GM18498 (cell line): ENCODE results near the gene REEP5.
"Not testable (repeated sequence)": the region's sequence is repeated elsewhere in the genome, so short reads cannot be mapped to it uniquely, and the experiment has no call there.

Experiments
- ATAC-seq: cut with Tn5 transposase; IDR thresholded peaks from one replicate; pipeline ENCODE4 v1.9.1; 2021; ENCODE audit warnings: mild to moderate bottlenecking, moderate library complexity; ENCODE audit not compliant: unreplicated experiment

REEP5 gene

DNA sequence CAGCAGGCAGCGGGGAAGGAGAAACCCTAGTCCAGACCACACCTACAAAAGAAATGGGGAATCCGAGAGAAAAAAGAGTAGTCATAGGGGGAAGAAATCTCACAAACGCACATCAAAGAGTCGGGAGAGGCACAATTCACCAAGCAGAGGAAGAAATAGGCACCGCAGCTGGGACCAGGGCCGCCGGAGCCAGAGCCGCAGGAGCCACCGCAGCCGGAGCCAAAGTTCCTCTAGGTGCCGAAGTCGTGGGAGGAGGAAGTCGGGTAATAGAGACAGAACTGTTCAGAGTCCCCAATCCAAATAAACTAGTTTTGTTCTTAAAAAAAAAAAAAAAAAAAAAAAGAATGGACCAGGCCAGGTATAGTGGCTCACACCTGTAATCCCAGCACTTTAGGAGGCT lies 29.3 kb downstream of the REEP5 start:
- no peak for ATAC-seq

- not testable (repeated sequence) for ATAC-seq
Measured at GRCh38 chr5:112892066-112892465, 30.0 kb downstream of the REEP5 start.

- ATAC-seq: no peak
Measured at GRCh38 chr5:112886975-112887374, 35.1 kb downstream of the REEP5 start.

DNA sequence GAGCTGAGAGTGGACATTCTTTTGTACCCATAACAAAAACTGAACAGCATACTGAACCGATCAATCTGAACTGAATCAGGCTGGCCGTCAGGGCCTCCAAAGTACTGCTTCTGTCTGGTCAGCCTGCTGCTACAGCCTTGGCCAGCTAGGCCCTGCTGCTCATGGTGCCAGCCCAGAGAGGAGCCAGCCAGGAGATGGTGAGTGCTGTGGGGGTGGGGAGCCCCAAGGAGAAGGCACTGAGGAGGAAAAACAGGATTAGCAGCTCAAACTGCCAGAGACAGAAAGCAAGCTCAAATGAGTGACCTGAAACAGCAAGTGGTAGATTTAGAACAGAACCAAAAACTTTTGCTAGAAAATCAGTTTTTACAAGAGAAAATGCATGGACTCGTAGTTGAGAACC lies 37.0 kb downstream of the REEP5 start:
- ATAC-seq: no peak

DNA sequence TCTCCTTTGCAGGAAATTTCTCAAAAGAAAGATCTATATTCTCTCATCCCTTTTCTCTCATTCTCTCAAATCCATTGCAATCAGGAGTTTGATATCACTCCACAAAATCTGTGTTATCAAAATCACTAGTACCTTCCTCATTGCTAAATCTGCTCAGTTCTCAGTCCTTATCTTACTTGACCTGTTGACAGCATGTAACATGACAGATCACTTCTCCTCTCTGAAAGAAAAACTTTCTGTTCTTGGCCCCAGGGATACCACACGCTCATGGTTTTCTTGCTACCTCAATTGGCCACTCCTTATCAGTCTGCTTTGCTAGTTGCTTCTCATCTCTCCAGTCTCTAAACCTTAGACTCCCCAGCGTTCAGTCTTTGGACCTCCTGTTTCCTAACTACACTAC lies 38.8 kb downstream of the REEP5 start:
- ATAC-seq: no peak

DNA sequence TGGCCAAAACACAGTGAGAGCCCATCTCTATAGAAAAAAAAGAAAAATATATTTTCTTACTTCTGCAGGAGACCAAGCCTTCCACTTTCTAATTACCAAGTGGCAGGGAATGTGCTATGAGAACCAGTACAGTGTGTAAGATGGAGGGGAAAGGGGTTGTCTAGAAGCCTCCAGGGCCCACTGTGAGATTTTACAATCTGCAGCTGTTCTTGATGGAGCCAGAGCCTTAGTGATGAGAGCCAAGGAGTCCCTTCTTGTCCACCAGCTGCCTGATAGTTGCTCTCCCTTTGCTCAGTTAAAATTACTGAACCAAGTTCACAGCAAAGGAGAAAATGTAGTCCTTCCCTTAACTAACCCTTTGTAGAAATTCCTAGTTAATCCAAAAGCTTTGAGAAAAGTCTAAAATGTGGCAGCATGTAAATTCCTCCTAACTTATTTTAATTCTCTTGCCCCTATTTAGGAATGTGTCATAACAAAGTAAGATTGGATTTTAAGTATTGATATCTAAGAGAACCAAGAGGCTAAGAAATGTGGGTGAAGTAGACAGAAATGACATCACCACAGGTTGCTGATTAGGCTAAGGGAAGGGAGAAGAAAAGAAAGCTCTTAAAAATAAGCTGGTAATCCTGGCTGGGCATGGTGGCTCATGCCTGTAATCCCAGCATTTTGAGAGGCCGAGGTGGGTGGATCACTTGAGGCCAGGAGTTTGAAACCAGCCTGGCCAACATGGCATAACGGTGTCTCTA lies 41.6 kb downstream of the REEP5 start:
- no peak for ATAC-seq

- no peak for ATAC-seq
Measured at GRCh38 chr5:112878760-112879159, 43.3 kb downstream of the REEP5 start.

- ATAC-seq: no peak
Measured at GRCh38 chr5:112878101-112878500, 43.9 kb downstream of the REEP5 start.

DNA sequence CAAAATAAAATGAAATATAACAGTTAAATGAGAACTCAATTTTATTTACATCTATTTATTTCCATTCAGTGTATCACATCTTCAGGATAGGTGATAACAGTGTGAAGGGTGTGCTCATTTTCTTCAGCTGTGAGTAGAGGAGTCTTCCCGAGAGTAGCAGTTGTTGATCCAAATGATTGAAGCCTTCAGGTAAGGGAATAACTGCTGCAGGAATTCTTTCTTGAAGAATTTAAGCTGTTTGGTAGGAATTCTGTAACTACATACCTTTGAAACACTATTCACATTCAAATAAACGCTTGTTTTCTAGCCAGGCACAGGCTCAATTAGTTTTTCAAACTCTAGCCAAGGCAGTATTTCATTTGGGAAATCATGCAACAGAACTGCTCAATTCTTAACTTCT lies 45.7 kb downstream of the REEP5 start:
- no peak for ATAC-seq

DNA sequence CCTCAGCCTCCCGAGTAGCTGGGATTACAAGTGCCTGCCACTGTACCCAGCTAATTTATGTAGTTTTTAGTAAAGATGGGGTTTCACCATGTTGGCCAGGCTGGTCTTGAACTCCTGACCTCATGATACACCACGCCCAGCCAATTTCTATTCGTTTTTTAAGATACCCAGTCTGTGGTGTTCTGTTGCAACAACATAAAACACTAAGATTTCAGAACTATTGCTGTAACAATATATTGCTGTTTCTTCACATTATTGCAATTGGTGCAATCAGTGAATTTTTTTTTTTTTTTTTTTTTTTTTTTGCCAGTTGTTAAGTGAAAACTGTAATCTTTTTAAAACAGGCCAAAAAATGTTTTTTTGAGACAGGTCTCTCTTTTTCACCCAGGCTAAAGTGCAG lies 51.1 kb downstream of the REEP5 start:
- ATAC-seq: no peak

DNA sequence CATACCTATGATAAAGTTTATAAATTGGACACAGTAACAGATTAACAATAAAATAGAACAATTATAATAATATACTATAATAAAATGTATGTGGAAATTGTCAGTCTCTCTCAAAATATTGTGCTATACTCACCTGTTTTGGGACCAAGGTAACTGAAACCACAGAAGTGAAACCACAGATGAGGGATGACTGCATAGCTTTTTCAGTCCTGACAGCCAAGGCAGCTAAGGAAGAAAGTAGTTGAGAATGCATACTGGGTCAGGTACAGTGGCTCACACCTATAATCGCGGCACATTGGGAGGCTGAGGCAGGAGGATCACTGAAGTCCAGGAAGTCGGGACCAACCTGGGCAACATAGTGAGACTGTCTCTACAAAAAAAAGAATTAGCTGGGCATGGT lies 52.1 kb downstream of the REEP5 start:
- ATAC-seq: peak; percentile 86

- ATAC-seq: no peak
Measured at GRCh38 chr5:112867411-112867810, 54.6 kb downstream of the REEP5 start.

DNA sequence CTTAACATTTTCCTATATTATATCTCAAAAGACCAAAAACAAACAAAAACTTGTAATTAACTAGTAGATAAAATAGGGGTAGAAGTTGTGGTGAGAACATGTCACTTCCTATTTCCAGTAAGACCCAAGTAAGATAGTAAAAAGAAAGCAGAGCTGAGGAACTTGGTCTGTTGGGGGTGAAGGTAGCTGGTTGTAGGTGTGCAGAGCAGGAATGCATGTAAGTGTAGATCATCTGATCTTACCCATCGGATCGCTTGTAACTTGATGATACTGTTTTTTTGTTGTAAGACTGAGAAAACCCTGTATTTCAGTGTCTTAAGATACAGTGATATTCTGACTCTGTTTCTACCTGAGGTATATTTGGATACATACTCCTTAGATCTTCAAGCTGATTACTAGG lies 55.3 kb downstream of the REEP5 start:
- ATAC-seq: no peak

- ATAC-seq: no peak
Measured at GRCh38 chr5:112865128-112865527, 56.9 kb downstream of the REEP5 start.

- ATAC-seq: no peak
Measured at GRCh38 chr5:112863549-112863948, 58.5 kb downstream of the REEP5 start.

GRCh38 chr5:112862085-112862484 lies 59.9 kb downstream of the REEP5 start:
- ATAC-seq: no peak

DNA sequence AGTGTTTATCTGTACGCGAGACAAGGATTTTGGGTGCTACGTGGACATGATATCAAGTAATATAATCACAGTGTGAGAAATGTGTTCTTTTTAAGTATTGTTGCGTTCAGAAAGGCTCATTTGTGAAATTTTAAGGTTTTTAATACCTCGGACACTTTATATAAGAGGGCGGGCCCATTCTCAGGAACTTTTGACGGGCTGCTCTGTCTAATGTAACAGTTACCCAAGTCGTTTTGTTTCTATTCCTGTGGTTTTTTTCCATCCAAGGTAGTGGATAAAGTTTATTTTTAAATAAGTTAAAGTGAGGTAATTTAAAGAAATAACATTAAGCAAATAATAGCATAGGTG lies 60.4 kb downstream of the REEP5 start:
- ATAC-seq: no peak

- peak; percentile 97 for ATAC-seq
Measured at GRCh38 chr5:112860929-112861637, 60.9 kb downstream of the REEP5 start, which contains the start of gene SRP19. SRP19 (plus strand) TSS chr5:112861287; CDS start chr5:112861377, 90 bp downstream.

DNA sequence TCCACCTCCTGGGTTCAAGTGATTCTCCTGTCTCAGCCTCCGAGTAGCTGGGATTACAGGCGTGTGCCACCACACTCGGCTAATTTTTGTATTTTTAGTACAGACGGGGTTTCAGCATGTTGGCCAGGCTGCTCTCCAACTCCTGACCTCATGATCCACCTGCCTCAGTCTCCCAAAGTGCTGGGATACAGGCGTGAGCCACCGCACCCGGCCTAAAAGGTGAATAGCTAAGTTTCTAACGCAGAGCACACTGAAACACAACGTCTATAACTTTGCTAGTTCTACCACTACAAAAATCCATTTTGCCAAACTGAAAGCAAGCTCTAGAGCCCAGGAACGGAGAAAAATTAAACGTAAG lies 61.5 kb downstream of the REEP5 start:
- ATAC-seq: not testable (repeated sequence)

- ATAC-seq: no peak
Measured at GRCh38 chr5:112857866-112858265, 64.2 kb downstream of the REEP5 start.

DNA sequence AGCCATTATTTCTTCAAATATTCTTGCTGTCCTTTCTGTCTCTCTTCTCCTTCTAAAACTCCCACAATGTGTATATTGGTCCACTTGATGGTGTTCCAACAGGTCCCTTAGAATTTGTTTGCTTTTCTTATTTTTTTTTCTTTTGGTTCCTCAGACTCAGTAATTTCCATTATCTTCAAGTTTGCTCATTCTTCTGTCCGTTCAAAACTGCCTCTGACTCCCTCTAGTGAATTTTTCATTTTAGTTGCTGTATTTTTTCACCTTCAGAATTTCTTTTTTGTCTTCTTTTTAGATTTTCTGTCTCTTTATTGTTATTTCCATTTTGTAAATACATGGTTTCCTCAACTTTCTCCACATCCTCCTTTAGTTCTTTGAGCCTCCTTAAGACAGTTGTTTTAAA lies 67.4 kb downstream of the REEP5 start:
- ATAC-seq: no peak

GRCh38 chr5:112849912-112850311 lies 72.1 kb downstream of the REEP5 start:
- ATAC-seq: no peak
